ENCODE measurements around the gene SLC2A9.

The SLC2A9 gene

GRCh38 chr4:10020106-10020505 is 1.2 kb downstream of the SLC2A9 start:
- DNase-seq (ENCODE audit: low read depth in 2 of 2) = no peak

GRCh38 chr4:10019521-10020051 is 1.7 kb downstream of the SLC2A9 start:
- no peak for DNase-seq (ENCODE audit: low read depth in 2 of 2)

GRCh38 chr4:10018818-10019461 is 2.4 kb downstream of the SLC2A9 start:
- peak; percentile 68 to 84 for DNase-seq (ENCODE audit: low read depth in 2 of 2)

GRCh38 chr4:10017037-10017893 is 4.0 kb downstream of the SLC2A9 start:
- no peak for DNase-seq (ENCODE audit: low read depth in 2 of 2)

GRCh38 chr4:10016169-10016568 is 5.1 kb downstream of the SLC2A9 start:
- DNase-seq (ENCODE audit: low read depth in 2 of 2) = no peak

GRCh38 chr4:10015140-10015753 is 6.0 kb downstream of the SLC2A9 start:
- DNase-seq (ENCODE audit: low read depth in 2 of 2) = no peak

GRCh38 chr4:10013722-10014121 is 7.6 kb downstream of the SLC2A9 start:
- no peak for DNase-seq (ENCODE audit: low read depth in 2 of 2)

GRCh38 chr4:10011885-10012284 is 9.4 kb downstream of the SLC2A9 start:
- DNase-seq (ENCODE audit: low read depth in 2 of 2) = no peak

GRCh38 chr4:10011277-10011676 is 10.0 kb downstream of the SLC2A9 start:
- no peak for DNase-seq (ENCODE audit: low read depth in 2 of 2)

GRCh38 chr4:10009861-10010500 is 11.3 kb downstream of the SLC2A9 start:
- DNase-seq (ENCODE audit: low read depth in 2 of 2) = no peak

GRCh38 chr4:10008609-10009005 is 12.7 kb downstream of the SLC2A9 start:
- no peak for DNase-seq (ENCODE audit: low read depth in 2 of 2)

- DNase-seq (ENCODE audit: low read depth in 2 of 2) = no peak
Measured at GRCh38 chr4:10007793-10008608, 13.3 kb downstream of the SLC2A9 start.

- no peak for DNase-seq (ENCODE audit: low read depth in 2 of 2)
Measured at GRCh38 chr4:10007436-10007740, 13.9 kb downstream of the SLC2A9 start.

- no peak for DNase-seq (ENCODE audit: low read depth in 2 of 2)
Measured at GRCh38 chr4:10006601-10007435, 14.5 kb downstream of the SLC2A9 start.

GRCh38 chr4:10006231-10006600 is 15.1 kb downstream of the SLC2A9 start:
- no peak for DNase-seq (ENCODE audit: low read depth in 2 of 2)

- no peak for DNase-seq (ENCODE audit: low read depth in 2 of 2)
Measured at GRCh38 chr4:10005632-10006031, 15.7 kb downstream of the SLC2A9 start.

- DNase-seq (ENCODE audit: low read depth in 2 of 2) = no peak
Measured at GRCh38 chr4:10003666-10004065, 17.6 kb downstream of the SLC2A9 start.

- no peak for DNase-seq (ENCODE audit: low read depth in 2 of 2)
Measured at GRCh38 chr4:10002278-10002677, 19.0 kb downstream of the SLC2A9 start.

- no peak for DNase-seq (ENCODE audit: low read depth in 2 of 2)
Measured at GRCh38 chr4:10001757-10002156, 19.5 kb downstream of the SLC2A9 start.

- DNase-seq (ENCODE audit: low read depth in 2 of 2) = no peak
Measured at GRCh38 chr4:9999956-10000561, 21.2 kb downstream of the SLC2A9 start.

Data from activated CD8-positive, alpha-beta memory T cell treated with anti-CD3 and anti-CD28 coated beads for 4 hours (primary cell).